SK-N-SH (cell line): ENCODE measurements around the gene SEH1L. TPM values are rescaled to one million over a fixed set of nuclear protein-coding genes. Genes with fewer than 3 reads are reported as not detected.

Source experiments
- CTCF ChIA-PET: fragments of 300-600, 350-600 bp; formaldehyde crosslinking; extraction: SDS; loops from one replicate; lab custom pipeline; 2021; lab: Yijun Ruan, JAX
- POLR2A ChIA-PET: fragments of 350-600 bp; sonication (Branson Sonifier 250); formaldehyde crosslinking; extraction: SDS; loops from one replicate; lab custom pipeline; 2020; ENCODE audit warnings: antibody characterized with exemption, inconsistent platforms; lab: Yijun Ruan, JAX
- DNase-seq: peaks from one replicate; pipeline ENCODE4 v3.0.0; 2012
- H2AFZ ChIP-seq: fragments of 200-600 bp; sonication (generic); 2 replicates; pipeline ENCODE4 v1.8.1; 2016; ENCODE audit warnings: antibody characterized with exemption, mild to moderate bottlenecking, low read depth
- H3F3A ChIP-seq: fragments of 200-600 bp; sonication (generic); replicated peaks from 2 replicates; pipeline ENCODE3; 2016; ENCODE audit warnings: antibody characterized with exemption, mild to moderate bottlenecking; ENCODE audit not compliant: insufficient read depth
- H3K27ac ChIP-seq, 2 experiments: fragments of 200-500 bp in 1 of 2; fragments of 200-600 bp in 1 of 2; sonication (Bioruptor generic) in 1 of 2; sonication (generic), shearing (Covaris generic) in 1 of 2; 2 replicates each; pipeline versions ENCODE4 v1.5.1 to v1.6.1; 2014 to 2016; ENCODE audit warnings: low read depth in 2 of 2, inconsistent platforms in 1 of 2, low read length in 1 of 2, mild to moderate bottlenecking in 1 of 2, mixed read lengths in 1 of 2
- H3K27me3 ChIP-seq: fragments of 200-600 bp; sonication (generic), shearing (Covaris generic); 2 replicates; pipeline ENCODE4 v1.6.1; 2016; ENCODE audit warnings: mixed run types; ENCODE audit not compliant: insufficient read depth
- H3K36me3 ChIP-seq, 2 experiments: fragments of 200-500 bp in 1 of 2; fragments of 200-600 bp in 1 of 2; sonication (Bioruptor generic) in 1 of 2; sonication (generic) in 1 of 2; replicated peaks in 1 of 2; 2 replicates each; pipeline versions ENCODE3 to v1.5.1; 2014 to 2016; ENCODE audit warnings: low read length in 1 of 2, mild to moderate bottlenecking in 1 of 2; ENCODE audit not compliant: insufficient read depth in 2 of 2, control insufficient read depth in 1 of 2
- H3K4me1 ChIP-seq, 2 experiments: fragments of 200-500 bp in 1 of 2; fragments of 200-600 bp in 1 of 2; sonication (Bioruptor generic) in 1 of 2; sonication (generic), shearing (Covaris generic) in 1 of 2; 2 replicates each; pipeline versions ENCODE4 v1.5.1 to v1.6.1; 2014 to 2016; ENCODE audit warnings: low read depth in 1 of 2, low read length in 1 of 2, mixed run types in 1 of 2; ENCODE audit not compliant: insufficient read depth in 2 of 2, control insufficient read depth in 1 of 2
- H3K4me2 ChIP-seq: fragments of 200-600 bp; sonication (generic), shearing (Covaris generic); 2 replicates; pipeline ENCODE4 v1.6.1; 2017; ENCODE audit warnings: mixed run types
- H3K4me3 ChIP-seq, 2 experiments: fragments of 200-500 bp in 1 of 2; fragments of 200-600 bp in 1 of 2; sonication (Bioruptor generic) in 1 of 2; sonication (generic), shearing (Covaris generic) in 1 of 2; 2 replicates each; pipeline versions ENCODE4 v1.5.1 to v1.8.1; 2014 to 2016; ENCODE audit warnings: low read depth in 2 of 2, inconsistent platforms in 1 of 2, low read length in 1 of 2, mild to moderate bottlenecking in 1 of 2, mixed read lengths in 1 of 2, moderate library complexity in 1 of 2
- H3K79me2 ChIP-seq: fragments of 200-600 bp; sonication (generic); 2 replicates; pipeline ENCODE4 v1.8.1; 2017; ENCODE audit warnings: mild to moderate bottlenecking; ENCODE audit not compliant: insufficient read depth
- H3K9ac ChIP-seq: fragments of 200-600 bp; sonication (generic); 2 replicates; pipeline ENCODE4 v1.6.1; 2017; ENCODE audit warnings: mixed run types
- H3K9me2 ChIP-seq: fragments of 200-600 bp; sonication (generic); 2 replicates; pipeline ENCODE4 v1.6.1; 2017; ENCODE audit warnings: mixed run types
- H3K9me3 ChIP-seq: fragments of 200-600 bp; sonication (generic); 2 replicates; pipeline ENCODE4 v1.6.1; 2017; ENCODE audit warnings: mixed run types, mild to moderate bottlenecking, moderate library complexity
- H4K20me1 ChIP-seq: fragments of 200-600 bp; sonication (generic); 2 replicates; pipeline ENCODE4 v1.6.1; 2017; ENCODE audit warnings: mild to moderate bottlenecking, mixed run types; ENCODE audit not compliant: insufficient read depth
- CHD2 ChIP-seq: fragments of 150-350 bp; IDR thresholded peaks from 2 replicates; pipeline ENCODE4 v1.6.1; 2018; ENCODE audit warnings: low read length; ENCODE audit not compliant: partially characterized antibody
- CTCF ChIP-seq: fragments of 200-600 bp; sonication (generic); IDR thresholded peaks from 2 replicates; pipeline ENCODE4 v1.6.1; 2017; ENCODE audit warnings: antibody characterized with exemption, mild to moderate bottlenecking, moderate library complexity
- ELF1 ChIP-seq: IDR thresholded peaks from 2 replicates; pipeline ENCODE4 v1.4.0; 2012
- EZH2phosphoT487 ChIP-seq: fragments of 200-600 bp; sonication (generic); IDR thresholded peaks from 2 replicates; pipeline ENCODE4 v1.6.1; 2017; ENCODE audit warnings: low read depth, mixed run types, mild to moderate bottlenecking, antibody characterized with exemption, moderate library complexity, borderline replicate concordance
- FOSL2 ChIP-seq: IDR thresholded peaks from 2 replicates; pipeline ENCODE4 v1.4.0; 2012; ENCODE audit warnings: low read depth, mild to moderate bottlenecking, moderate library complexity, borderline replicate concordance
- FOXM1 ChIP-seq: IDR thresholded peaks from 2 replicates; pipeline ENCODE4 v1.4.0; 2012; ENCODE audit warnings: low read depth, mild to moderate bottlenecking
- GATA2 ChIP-seq: sonication (generic); formaldehyde crosslinking; IDR thresholded peaks from 2 replicates; pipeline ENCODE4 v1.5.0; 2020; ENCODE audit warnings: mild to moderate bottlenecking, missing genetic modification reagents
- JUND ChIP-seq: IDR thresholded peaks from 2 replicates; pipeline ENCODE4 v1.4.0; 2012
- MXI1 ChIP-seq: IDR thresholded peaks from 2 replicates; pipeline ENCODE4 v1.6.1; 2012; ENCODE audit warnings: mild to moderate bottlenecking, low read depth, low read length, improper control_type of control experiment
- POLR2AphosphoS5 ChIP-seq: IDR thresholded peaks from 2 replicates; pipeline ENCODE4 v1.6.1; 2012; ENCODE audit warnings: low read depth, low read length
- RAD21 ChIP-seq: IDR thresholded peaks from 2 replicates; pipeline ENCODE4 v1.6.1; 2012; ENCODE audit warnings: mild to moderate bottlenecking, low read length
- RCOR1 ChIP-seq: fragments of 150-350 bp; IDR thresholded peaks from 2 replicates; pipeline ENCODE4 v1.6.1; 2017; ENCODE audit warnings: antibody characterized with exemption, low read length
- RXRA ChIP-seq: IDR thresholded peaks from 2 replicates; pipeline ENCODE4 v1.4.0; 2012; ENCODE audit warnings: low read depth, mild to moderate bottlenecking, borderline replicate concordance
- SIN3A ChIP-seq: IDR thresholded peaks from 2 replicates; pipeline ENCODE4 v1.6.1; 2012; ENCODE audit warnings: low read depth, mild to moderate bottlenecking, low read length, moderate library complexity, borderline replicate concordance
- SMC3 ChIP-seq: IDR thresholded peaks from 2 replicates; pipeline ENCODE4 v1.6.1; 2012; ENCODE audit warnings: low read depth, low read length, improper control_type of control experiment
- TAF1 ChIP-seq: IDR thresholded peaks from 2 replicates; pipeline ENCODE4 v1.6.1; 2012; ENCODE audit warnings: low read depth, mild to moderate bottlenecking, low read length, moderate library complexity, borderline replicate concordance
- TCF12 ChIP-seq: IDR thresholded peaks from 2 replicates; pipeline ENCODE4 v1.4.0; 2012
- TEAD4 ChIP-seq: IDR thresholded peaks from 2 replicates; pipeline ENCODE4 v1.4.0; 2012; ENCODE audit warnings: mild to moderate bottlenecking, borderline replicate concordance; ENCODE audit not compliant: insufficient read depth
- YY1 ChIP-seq: IDR thresholded peaks from 2 replicates; pipeline ENCODE4 v1.4.0; 2012; ENCODE audit warnings: low read depth, mild to moderate bottlenecking
- WGBS: methylation state at CpG from one replicate; pipeline ENCODE4 v1.1.6; 2017; ENCODE audit warnings: low lambda C conversion rate; 5-methylcytosine and 5-hydroxymethylcytosine counted together
- polyA plus RNA-seq, 3 experiments: library from polyadenylated mRNA; depleted of rRNA; stranded (reverse); fragments of >200 nt; gene quantifications; 2 replicates each; pipeline ENCODE4 v1.2.3, GENCODE V29; 2012
- TF ChIP-seq, protein P1 (sequence below): fragments of 150-350 bp; IDR thresholded peaks from 2 replicates; pipeline ENCODE4 v1.6.1; 2017; ENCODE audit warnings: antibody characterized with exemption, low read length, low read depth, borderline replicate concordance
- TF ChIP-seq, protein P2 (sequence below): IDR thresholded peaks from 2 replicates; pipeline ENCODE4 v1.4.0; 2012; ENCODE audit warnings: low read depth, borderline replicate concordance

SEH1L gene
- polyA plus RNA-seq, 1 of the 3 experiments (the other 2 are of a cell fraction): 29.8 TPM

DNA sequence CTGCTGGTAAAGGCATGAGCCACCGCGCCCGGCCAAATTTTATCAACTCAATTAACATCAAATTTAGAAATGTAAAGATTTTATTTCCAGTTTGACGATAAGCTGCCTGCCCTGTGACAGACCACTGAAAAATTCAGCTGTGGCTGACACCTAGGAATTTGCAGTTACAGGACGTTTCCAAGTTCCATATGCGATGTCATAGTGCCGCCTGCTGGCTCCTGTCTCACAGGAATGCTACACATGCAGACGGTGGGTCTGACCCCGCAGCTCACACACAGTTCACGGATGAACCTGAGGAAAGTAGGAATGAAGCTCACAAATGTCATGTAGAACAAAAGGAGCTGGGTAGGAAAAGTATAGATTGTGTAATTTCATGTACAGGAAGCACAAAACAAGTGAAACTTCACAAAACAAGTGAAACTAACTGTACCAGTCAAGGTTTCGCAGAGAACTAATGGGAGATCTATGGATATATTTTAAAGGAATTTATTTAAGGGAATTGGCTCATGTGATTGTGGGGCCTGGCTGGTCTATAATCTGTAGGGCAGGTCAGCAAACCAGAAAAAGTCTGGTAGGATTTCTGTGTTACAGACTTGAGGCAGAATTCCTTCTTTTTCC lies 13.2 kb upstream of the SEH1L start:
- DNase-seq: peak; percentile 78

DNA sequence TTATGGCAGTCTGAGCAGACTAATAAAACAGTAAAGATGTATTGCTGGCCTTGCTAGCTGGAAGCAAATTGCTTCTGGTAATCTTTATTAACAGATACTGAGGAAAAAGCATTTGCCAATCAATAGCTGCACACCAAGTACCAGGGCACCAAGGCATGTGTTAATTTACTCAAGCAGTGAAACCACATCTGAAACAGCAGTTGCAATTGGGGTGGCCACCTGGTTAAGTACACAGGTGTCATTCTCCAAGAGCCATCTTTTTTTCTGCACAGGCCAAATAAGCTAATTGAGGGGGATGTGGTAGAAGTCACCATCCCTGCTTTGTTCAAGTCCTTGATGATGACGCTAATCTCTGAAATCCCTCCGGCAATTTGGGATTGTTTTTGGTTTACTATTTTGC lies 8.6 kb upstream of the SEH1L start:
- no peak overlapping the region for H3K27ac ChIP-seq
- no peaks in the 10 kb centered on the region for H3K36me3 ChIP-seq
- POLR2A ChIA-PET: no interaction called here
- H3K9ac ChIP-seq: no peak overlapping the region
- no peaks in the 10 kb centered on the region for H3K27me3 ChIP-seq
- no peak overlapping the region for H3K4me3 ChIP-seq
- H4K20me1 ChIP-seq: no peaks in the 10 kb centered on the region
- 94% methylated on average over 2 of the region's 2 CpGs for WGBS
- H2AFZ ChIP-seq: no peak overlapping the region
- no peak for DNase-seq
- no peak overlapping the region for H3K4me2 ChIP-seq
- no peaks in the 10 kb centered on the region for H3K9me2 ChIP-seq
- H3F3A ChIP-seq: peaks cover 3% of the 10 kb centered on the region
- no peaks in the 10 kb centered on the region for H3K79me2 ChIP-seq
- no peaks in the 10 kb centered on the region for H3K9me3 ChIP-seq
- CTCF ChIA-PET: no interaction called here
- H3K4me1 ChIP-seq: no peaks in the 10 kb centered on the region
- TF ChIP-seq POLR2AphosphoS5 (no peak), TEAD4 (no peak), GATA2 (CRISPR knock-in tag) (no peak), TCF12 (no peak), SMC3 (no peak), CTCF (no peak), FOSL2 (no peak), YY1 (no peak), FOXM1 (no peak)
- TF ChIP-seq, protein P1, sequence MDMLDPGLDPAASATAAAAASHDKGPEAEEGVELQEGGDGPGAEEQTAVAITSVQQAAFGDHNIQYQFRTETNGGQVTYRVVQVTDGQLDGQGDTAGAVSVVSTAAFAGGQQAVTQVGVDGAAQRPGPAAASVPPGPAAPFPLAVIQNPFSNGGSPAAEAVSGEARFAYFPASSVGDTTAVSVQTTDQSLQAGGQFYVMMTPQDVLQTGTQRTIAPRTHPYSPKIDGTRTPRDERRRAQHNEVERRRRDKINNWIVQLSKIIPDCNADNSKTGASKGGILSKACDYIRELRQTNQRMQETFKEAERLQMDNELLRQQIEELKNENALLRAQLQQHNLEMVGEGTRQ: no peak
- TF ChIP-seq, protein P2, sequence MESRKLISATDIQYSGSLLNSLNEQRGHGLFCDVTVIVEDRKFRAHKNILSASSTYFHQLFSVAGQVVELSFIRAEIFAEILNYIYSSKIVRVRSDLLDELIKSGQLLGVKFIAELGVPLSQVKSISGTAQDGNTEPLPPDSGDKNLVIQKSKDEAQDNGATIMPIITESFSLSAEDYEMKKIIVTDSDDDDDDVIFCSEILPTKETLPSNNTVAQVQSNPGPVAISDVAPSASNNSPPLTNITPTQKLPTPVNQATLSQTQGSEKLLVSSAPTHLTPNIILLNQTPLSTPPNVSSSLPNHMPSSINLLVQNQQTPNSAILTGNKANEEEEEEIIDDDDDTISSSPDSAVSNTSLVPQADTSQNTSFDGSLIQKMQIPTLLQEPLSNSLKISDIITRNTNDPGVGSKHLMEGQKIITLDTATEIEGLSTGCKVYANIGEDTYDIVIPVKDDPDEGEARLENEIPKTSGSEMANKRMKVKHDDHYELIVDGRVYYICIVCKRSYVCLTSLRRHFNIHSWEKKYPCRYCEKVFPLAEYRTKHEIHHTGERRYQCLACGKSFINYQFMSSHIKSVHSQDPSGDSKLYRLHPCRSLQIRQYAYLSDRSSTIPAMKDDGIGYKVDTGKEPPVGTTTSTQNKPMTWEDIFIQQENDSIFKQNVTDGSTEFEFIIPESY: no peak

More for the DNA sequence above, 13.2 kb upstream of the SEH1L start:
- Histone ChIP-seq H3K9ac (no peak overlapping the region), H3K79me2 (no peaks in the 10 kb centered on the region), H2AFZ (peak overlapping the region; percentile 81; the same call in 1 of the 2 replicates), H3K9me2 (no peaks in the 10 kb centered on the region), H4K20me1 (no peaks in the 10 kb centered on the region), H3K27me3 (no peaks in the 10 kb centered on the region), H3K4me1 (no peaks in the 10 kb centered on the region), H3F3A (peaks cover 3% of the 10 kb centered on the region), H3K9me3 (no peaks in the 10 kb centered on the region), H3K4me2 (no peak overlapping the region), H3K36me3 (no peaks in the 10 kb centered on the region), H3K4me3 (peak overlapping the region in 1 of 2 experiments; percentile 33; a peak in 1 of 4 replicates), H3K27ac (no peak overlapping the region)
- TF ChIP-seq ELF1 (no peak), TAF1 (no peak), TEAD4 (no peak), RXRA (no peak), SMC3 (peak; percentile 99), EZH2phosphoT487 (no peak), CTCF (peak; percentile 96), MXI1 (no peak), CHD2 (no peak), SIN3A (no peak), RAD21 (peak; percentile 100), FOSL2 (no peak), JUND (no peak), RCOR1 (peak; percentile 65; the same call in 1 of the 2 replicates)
- ChIA-PET CTCF (interaction anchor here (0.6 to 4.3 kb wide), 54 partner anchors 10 to 1061 kb away, joined by 3 to 175 read pairs (median 5); no protein-coding TSS in a partner anchor), POLR2A (no interaction called here)
- 15% methylated on average over 11 of the region's 11 CpGs for whole genome bisulfite sequencing
